Gastroesophageal sphincter (tissue), 3 donors: ENCODE measurements around the gene TP53BP2.

Experiments
- EP300 ChIP-seq: sonication (generic); formaldehyde crosslinking; IDR thresholded peaks from one replicate; pipeline ENCODE4 v1.6.1; 2017; ENCODE audit warnings: antibody characterized with exemption, mild to moderate bottlenecking
- POLR2AphosphoS5 ChIP-seq: sonication (generic); formaldehyde crosslinking; IDR thresholded peaks from one replicate; pipeline ENCODE4 v1.6.1; 2017; ENCODE audit warnings: antibody characterized with exemption
- TF ChIP-seq, protein P1 (sequence below), 4 experiments: fragments of 200-600 bp in 2 of 4; fragments of 450-650 bp in 2 of 4; sonication (generic) in 1 of 4; IDR thresholded peaks; one replicate each; pipeline ENCODE4 v1.5.1; 2017 to 2019; ENCODE audit warnings: antibody characterized with exemption in 4 of 4, mild to moderate bottlenecking in 2 of 4, moderate library complexity in 2 of 4

DNA sequence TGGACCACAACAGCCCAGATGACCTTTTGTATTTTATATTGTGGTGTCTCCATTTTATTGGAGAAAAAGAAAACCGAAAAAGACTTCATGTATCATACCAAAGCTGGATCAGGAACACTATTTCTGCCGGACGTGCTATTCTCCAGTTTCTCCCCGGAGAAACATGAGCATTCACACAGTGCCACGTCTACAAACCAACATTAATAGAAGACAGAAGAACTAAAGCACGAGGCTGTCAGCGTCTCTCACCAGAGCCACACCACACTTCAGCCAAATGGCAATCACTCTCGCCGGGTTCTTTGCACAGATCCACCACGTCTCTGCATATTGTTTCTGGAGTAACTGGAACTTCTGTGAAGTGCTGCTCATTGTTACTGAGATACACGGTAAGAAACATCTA lies 24.8 kb downstream of the TP53BP2 start:
- TF ChIP-seq, protein P1, sequence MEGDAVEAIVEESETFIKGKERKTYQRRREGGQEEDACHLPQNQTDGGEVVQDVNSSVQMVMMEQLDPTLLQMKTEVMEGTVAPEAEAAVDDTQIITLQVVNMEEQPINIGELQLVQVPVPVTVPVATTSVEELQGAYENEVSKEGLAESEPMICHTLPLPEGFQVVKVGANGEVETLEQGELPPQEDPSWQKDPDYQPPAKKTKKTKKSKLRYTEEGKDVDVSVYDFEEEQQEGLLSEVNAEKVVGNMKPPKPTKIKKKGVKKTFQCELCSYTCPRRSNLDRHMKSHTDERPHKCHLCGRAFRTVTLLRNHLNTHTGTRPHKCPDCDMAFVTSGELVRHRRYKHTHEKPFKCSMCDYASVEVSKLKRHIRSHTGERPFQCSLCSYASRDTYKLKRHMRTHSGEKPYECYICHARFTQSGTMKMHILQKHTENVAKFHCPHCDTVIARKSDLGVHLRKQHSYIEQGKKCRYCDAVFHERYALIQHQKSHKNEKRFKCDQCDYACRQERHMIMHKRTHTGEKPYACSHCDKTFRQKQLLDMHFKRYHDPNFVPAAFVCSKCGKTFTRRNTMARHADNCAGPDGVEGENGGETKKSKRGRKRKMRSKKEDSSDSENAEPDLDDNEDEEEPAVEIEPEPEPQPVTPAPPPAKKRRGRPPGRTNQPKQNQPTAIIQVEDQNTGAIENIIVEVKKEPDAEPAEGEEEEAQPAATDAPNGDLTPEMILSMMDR (IDR thresholded peaks at IDR 0.05) = no peak
- no peak for TF ChIP-seq EP300
- no peak for TF ChIP-seq POLR2AphosphoS5
